GM21360 (cell line): ENCODE data around the gene TFPI2.
"Not testable (repeated sequence)": the region's sequence is repeated elsewhere in the genome, so short reads cannot be mapped to it uniquely, and the experiment has no call there.

Experiments used
- ATAC-seq: cut with Tn5 transposase; IDR thresholded peaks from one replicate; pipeline ENCODE4 v1.9.1; 2021; ENCODE audit warnings: mild to moderate bottlenecking, moderate library complexity; ENCODE audit not compliant: unreplicated experiment

Gene TFPI2, protein sequence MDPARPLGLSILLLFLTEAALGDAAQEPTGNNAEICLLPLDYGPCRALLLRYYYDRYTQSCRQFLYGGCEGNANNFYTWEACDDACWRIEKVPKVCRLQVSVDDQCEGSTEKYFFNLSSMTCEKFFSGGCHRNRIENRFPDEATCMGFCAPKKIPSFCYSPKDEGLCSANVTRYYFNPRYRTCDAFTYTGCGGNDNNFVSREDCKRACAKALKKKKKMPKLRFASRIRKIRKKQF

DNA sequence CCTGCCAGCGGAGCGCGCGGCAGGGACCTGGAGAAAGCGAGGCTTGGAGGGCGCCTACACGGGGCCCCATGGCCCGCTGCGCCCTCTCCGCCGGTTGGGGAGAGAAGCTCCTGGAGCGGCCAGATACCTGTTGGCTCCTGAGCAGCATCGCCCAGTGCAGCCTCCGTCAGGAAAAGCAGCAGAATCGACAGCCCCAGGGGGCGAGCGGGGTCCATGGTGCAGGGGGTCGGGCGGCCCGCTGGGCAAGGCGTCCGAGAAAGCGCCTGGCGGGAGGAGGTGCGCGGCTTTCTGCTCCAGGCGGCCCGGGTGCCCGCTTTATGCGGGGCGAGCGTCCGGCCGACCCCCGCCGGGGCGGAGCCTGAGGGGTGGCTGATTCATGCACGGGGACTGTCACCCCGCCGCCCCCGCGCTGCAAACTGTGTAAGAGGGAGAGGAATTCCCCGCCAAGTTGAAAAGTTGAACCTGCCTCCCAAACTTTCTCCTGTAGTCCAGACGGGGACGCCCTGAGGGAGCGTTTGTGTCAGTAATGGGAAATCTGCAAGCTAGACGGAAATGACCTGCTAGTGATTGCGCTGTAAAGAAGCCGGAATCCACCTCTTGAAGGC is at the start of gene TFPI2:
TSS of gene TFPI2 (minus strand) at position 290 of the 605 bp plus-strand sequence. CDS start at position 215, 75 bp downstream.
- ATAC-seq: peak; percentile 54

DNA sequence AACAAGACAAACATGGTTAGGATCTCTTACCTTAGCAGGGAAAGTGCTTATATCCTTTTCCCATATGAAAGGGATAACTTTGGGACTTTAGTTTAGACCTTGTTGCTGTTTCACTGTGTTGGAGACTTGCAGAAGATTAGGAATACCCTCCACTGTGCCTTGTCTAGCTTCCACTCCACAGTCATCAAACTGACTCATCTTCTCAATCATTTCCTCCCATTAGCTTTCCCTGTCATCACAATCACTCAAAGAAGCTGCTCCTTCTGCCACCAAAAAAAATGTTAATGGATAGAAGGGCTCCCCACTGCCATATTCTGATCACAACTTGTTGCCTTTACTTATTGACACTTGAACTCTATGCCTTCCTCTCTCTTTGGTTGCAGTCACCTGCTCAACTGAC is 47.7 kb upstream of the TFPI2 start:
- no peak for ATAC-seq

DNA sequence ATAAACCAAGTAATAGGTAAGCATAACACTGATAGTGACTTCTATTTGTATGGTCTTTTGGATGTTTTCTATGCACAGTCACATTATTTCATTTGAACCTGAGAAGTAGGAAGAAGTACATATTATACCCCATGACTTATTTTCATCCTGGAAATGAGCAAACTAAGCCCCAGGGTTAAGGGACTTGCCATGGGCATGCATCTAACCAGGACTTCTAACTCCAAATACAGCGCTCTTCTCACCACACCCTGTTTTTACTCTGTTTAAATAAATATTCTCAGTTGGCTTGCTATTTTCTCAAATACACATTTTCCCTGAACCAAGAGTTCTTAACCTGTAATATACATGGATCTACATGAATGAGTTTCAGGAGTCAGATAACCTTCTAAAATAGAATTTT is 47.3 kb upstream of the TFPI2 start:
- ATAC-seq: no peak

DNA sequence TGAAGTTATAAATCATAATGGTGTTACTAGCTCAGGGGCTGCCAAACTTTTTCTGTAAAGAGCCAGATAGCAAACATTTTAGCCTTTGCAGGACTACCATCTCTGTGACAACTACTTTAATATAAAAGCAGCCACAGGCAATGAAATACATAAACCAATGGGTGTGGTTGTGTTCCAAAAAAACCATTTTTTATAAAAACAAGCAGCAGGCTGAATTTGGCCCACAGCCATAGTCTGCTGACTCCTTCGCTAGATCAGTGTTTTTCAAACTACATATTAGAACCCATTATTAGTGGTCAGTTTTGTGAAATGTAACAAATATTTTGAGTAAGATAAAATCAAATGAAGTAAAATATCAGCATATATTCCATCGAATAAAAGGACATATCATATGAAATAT is 44.5 kb upstream of the TFPI2 start:
- no peak for ATAC-seq

DNA sequence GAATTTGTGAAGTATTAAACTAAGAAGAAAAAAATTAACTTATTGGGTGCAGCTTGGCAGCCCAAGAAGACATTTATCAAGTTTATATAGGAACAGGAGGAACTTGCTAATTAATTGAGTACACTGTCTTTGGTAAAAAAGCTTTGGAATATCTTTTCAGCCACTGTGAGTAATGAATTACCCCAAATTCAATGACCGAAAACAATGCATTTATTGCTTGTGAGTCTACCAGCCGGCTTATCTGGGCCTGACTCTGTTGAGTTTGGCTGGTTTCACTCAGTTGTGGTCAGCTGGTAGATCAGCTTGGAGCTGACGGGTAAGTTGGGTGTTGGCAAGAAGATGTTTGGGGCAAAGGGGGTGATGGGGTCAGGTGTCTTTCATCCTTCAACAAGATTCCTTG is 42.6 kb upstream of the TFPI2 start:
- no peak for ATAC-seq

DNA sequence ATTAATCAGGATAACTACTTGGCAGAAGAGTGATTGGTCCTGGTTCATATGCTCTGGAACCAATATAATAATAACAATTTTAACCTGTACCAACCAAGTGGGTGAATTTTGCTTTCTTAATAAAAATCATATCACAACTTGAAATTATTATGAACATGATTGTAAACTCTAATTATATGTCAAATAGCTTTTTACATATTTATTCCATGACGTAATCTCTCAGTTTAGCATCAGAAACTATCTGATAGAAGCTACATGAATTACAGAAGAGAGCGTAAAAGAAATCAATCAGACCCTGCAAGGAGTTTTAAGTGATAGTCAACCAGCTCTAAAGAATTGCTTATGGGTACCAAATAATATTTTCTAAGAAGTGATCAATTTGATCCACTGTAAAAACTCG is 41.1 kb upstream of the TFPI2 start:
- ATAC-seq: no peak

DNA sequence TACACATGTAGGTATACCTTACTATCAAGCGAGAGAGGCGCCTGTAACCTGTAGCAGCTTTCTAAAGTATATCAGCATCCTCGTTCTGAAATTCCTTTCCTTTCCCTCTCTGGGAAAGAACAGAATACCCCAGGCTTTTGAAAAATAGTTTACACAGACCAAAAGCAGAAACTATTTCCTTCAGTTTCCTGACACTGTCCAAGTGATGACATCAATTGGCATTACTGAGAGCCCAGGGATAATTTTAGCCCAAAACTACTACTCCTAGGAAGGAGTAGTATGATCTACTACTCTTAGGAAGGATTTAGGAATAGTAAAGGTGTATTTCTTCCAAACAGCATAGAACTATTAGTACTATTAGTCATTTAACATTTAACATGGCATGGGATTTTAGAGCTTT is 37.0 kb upstream of the TFPI2 start:
- no peak for ATAC-seq

DNA sequence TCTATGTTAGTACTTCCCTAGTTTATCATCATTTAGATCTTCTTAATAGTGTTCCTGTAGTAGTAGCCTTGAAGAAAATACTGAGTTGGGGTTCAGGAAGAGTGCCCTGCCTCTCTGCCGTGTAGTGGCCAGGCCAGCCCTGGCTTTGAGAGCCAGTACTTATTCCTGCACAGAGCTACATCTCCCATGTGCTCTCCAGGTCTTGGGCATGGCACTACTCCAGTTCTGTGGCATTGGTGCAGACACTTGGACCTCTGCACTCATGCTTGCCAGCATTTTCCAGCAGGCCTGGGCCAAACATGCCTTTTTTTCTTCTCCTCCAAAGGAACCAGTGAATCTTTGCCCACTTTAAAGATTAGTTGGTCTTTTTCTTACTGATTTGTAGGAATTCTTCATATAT is 36.2 kb upstream of the TFPI2 start:
- ATAC-seq: no peak

DNA sequence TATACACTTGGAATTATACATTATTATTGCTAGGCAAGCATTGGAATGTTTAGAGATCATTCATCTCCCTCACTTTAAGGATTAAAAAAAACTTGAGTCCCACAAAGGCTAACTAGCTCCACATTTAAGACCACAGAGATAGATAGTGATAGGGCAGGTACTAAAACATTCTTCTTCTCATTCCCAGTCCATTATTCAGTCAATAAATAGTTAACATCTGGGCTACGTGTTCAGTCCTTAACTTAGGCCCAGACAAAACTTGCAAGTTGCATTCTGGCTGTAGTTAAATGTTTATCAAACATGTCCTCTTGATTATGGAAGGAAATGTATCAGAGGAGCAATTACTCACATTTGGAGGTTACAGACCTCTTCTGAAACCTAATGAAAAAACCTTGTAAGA is 33.4 kb upstream of the TFPI2 start:
- no peak for ATAC-seq

DNA sequence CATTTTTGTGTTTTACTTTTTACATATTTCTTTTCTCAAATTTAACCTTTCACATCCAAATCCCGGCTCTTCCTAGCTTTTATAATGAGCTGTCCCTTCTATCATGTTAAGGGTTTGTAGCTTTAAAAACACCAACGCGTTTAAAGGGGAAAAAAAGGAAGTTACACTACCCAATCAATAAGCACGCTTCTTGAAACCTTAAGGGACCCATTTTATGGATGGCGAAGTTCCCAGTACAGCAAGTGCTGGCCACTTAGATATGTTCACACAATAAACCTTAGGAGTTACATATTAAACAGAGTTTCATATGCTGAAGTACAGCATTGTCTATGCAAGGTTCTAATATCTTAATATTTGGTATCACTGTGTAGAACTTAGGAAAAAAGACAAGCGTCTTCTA is 32.7 kb upstream of the TFPI2 start:
- ATAC-seq: no peak

DNA sequence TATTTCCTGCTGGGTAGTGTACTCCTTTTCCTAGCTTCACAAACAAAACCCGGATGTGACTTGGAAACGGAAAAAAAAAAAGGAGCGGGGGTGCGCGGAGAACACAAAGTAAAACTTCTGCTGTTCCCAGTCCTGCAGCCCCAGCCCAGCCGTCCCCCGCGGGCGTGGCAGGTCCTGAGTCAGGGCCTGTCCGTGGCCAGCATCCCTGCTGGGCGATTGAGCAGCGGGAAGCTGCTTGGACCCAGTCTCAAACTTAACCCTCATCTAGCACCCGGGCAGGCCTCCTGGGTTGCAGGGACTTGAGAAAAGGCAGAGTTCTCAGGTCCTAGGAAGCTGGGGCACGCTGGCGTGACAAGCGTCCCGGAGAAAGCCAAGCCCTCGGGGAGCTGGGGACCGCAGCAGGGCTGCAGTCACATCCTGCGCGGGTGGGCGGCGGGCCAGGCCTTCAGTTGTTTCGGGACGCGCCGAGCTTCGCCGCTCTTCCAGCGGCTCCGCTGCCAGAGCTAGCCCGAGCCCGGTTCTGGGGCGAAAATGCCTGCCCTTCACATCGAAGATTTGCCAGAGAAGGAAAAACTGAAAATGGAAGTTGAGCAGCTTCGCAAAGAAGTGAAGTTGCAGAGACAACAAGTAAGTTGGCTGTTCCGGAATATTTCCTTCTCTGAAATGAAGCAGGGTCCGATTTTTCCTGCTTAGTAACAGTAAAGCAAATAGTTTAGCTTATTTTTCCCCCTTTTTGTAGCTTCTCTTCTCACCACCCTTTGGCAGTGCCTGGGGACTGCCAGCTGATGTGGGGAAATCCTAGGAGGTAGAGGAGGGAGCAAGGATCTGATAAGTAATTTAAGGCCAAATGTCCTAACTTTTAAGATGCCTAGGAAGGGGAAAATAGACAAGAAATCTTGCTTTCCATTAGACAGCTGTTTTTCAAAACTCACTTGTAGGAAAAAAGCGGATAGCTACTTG is 31.3 kb upstream of the TFPI2 start, which contains the start of gene GNG11:
TSS of gene GNG11 (plus strand) at position 129 of the 960 bp plus-strand sequence. CDS start at position 532, 403 bp downstream.
- ATAC-seq: peak; percentile 87

DNA sequence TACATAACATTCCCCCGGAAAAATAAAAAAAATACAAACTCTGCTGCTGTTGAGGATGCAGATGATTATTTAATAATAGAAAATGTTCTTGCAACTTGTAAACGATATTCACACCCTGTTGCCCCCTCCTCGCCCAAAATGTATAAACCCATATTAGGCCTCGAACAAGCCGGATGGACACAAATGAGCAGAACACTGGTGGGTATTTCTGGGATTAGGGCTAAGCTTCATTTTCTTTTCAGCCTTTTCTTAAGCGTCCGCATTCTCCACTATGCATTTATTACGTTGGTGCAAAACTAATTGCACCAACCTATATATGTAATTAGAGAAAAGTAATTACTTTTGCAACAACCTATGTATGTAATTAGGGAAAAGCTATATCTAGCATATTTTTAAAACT is 30.6 kb upstream of the TFPI2 start:
- no peak for ATAC-seq

DNA sequence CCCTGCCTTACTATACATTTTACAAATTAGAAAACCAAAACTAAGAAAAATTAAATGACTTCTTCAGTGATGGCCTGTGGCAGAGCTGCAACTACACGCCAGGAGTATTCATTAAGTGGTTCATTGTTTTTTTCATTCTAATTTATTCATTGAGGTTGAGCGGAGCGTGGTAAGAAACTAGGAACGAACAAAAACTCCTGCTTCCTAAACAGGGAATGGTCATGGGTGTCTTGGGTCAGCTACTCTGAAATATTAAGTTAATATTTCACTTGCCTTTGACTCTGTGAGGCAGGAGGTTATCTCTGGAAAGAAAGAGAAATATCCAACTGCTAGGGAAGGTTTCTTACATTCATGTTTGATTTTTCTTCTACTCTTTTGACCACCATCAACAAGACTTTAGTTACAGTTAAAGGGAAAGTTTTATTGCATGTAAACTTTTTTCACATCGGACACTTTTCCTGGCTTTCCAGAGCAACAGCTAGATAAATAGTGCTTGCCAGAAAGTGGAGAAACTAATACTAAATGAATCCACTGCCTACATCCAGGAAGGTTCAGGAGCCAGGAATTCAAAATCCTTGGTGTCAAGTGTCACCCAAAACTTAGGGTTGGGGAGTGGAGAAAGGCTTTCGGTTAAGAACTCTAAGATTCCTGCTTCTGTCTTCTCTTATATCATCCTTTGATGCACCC is 30.1 kb upstream of the TFPI2 start:
- ATAC-seq: no peak

DNA sequence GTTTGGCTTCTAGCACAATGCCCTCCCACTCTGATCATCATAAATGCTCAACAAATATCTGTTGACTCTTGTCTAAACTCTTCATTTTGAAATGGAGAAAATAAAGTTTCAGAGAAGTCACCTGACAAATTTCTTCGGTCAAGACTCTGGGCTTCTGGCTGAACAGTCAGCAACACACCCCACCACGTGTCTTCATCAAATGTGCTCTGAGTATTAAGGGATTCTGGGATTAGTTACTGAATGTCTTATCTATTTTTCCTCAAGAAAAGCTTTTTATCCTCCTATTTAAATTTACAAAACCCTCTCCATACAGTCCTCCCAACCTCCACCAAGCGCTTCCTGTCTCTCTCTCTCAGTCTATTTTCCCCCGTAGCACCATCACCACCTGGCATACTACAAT is 25.8 kb upstream of the TFPI2 start:
- not testable (repeated sequence) for ATAC-seq

DNA sequence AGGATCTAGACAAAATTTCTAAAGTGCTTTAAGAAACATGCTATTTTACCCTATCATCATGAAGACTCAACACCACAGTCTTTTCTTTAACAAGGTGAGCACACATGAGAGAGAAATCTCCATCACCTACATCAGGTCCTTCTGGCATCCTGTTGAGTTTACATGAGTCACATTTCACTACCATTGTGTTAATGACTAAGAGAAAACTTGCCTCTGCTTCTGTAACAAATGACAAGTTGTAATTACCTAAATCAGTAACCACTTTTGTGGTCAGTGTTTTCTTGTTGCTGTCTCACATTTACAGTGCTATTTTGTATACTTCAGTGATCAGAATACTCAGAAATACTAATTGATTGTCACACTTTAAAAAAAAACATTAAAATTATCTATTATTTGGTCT is 25.3 kb upstream of the TFPI2 start:
- ATAC-seq: not testable (repeated sequence)

DNA sequence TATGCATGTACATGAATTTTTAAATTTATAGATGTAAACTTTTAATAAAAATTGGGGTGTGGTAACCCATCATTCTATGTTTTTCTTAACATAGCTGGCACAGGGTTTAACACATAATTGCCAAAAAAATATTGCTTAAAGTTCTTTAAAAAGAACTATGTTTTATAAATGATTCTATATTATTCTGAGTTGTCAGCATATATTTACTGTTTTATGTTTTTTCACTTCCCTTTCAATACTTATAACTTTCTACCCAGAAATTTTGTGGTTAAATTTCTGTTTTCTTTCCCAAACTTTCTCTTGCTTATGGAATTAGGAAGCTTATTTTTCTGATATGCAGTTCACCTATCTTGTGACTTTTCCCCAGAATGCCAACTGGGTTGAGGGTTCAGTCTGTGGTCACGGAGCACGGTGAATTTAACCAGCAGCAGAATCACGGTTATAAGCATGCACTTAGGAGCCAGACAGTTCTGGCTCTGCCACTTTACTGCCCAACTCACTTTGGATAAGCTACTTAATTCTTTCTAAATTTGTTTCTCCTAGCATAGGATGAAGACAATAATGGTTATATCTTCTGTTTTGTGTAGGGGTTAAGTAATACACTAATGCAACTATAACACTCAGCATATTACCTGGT is 24.8 kb upstream of the TFPI2 start:
- not testable (repeated sequence) for ATAC-seq

DNA sequence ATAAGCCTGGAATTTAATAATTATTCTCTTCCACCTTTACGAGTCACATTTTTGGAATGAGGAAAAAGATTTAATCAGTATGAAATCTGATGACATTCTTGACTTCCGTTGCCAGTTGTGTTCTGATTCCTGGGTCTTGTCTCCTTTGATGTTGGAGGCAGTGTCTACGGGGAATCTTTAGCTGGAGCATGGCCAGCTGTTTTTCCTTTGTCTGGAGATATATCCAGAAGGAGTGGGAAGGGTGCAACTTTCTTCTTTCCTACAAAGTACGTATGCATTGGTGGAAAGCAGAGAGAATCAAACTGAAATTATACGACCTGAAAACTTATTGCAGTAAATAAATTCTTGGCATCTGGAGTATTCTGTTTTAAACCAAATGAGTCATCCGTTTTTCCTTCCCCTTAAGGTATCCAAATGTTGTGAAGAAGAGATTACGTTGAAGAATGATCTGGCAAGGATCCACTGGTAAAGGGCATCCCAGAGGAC is 24.1 kb upstream of the TFPI2 start:
- no peak for ATAC-seq

DNA sequence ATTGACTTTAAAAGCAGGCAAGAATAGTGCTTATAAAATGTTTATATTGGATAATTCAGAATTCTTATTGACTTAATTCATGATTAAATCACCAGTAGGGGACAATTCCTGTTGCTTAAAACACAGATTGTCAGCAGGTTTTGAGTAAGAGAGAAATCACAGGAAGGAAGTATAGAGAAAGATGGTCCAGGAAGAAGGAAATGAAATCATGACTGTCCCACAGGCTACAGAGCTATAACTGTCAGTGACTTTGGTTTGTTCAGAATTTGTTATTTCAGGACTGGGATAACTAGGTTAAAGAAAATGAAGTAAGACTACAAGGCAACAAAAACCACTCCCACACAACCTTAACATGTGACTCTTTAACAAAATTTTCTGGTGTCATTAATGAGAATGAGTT is 22.6 kb upstream of the TFPI2 start:
- ATAC-seq: no peak

DNA sequence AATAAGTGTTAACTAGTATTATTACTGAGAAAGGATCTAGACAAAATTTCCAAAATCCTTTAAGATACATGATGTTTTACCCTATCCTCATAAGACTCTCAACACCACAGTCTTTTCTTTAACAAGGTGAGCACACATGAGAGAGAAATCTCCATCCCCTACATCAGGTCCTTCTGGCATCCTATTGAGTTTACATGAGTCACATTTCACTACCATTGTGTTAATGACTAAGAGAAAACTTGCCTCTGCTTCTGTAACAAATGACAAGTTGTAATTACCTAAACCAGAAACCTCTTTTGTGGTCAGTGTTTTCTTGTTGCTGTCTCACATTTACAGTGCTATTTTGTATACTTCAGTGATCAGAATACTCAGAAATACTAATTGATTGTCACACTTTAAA is 21.1 kb upstream of the TFPI2 start:
- peak; percentile 72 for ATAC-seq

DNA sequence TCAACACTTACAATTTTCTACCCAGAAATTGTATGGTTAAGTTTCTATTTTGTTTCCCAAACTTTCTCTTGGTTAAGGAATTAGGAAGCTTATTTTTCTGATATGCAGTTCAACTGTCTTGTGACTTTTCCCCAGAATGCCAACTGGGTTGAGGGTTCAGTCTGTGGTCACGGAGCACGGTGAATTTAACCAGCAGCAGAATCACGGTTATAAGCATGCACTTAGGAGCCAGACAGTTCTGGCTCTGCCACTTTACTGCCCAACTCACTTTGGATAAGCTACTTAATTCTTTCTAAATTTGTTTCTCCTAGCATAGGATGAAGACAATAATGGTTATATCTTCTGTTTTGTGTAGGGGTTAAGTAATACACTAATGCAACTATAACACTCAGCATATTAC is 20.7 kb upstream of the TFPI2 start:
- ATAC-seq: not testable (repeated sequence)
